NCI-H187 (cell line): ENCODE results near the gene KCNAB1.

Experiments used
- DNase-seq, 2 experiments: peaks; one replicate each; lab custom pipeline; 2025; lab: John Stamatoyannopoulos, UW

The KCNAB1 gene

GRCh38 chr3:156140001-156140595, 19.7 kb downstream of the KCNAB1 start:
- DNase-seq, result no peak

DNA sequence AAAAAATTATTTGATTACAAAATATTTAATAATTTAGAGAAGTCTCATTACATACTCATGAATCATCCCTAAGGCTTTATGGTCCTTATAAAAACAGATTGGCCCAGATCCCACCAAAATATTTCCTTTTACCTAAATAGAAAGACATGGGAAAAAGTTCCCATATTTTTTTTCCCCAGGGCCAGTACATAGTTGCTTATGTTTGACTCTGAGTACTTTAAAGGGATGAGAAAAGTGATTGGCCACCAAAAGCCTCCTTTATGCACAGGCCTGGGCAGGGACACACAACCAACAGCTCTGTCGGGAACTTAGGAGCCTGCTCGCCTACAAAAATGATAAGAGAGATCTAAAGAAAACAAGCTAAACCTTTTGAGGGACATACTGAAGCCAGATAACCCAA, 22.3 kb downstream of the KCNAB1 start:
- DNase-seq, result no peak

DNA sequence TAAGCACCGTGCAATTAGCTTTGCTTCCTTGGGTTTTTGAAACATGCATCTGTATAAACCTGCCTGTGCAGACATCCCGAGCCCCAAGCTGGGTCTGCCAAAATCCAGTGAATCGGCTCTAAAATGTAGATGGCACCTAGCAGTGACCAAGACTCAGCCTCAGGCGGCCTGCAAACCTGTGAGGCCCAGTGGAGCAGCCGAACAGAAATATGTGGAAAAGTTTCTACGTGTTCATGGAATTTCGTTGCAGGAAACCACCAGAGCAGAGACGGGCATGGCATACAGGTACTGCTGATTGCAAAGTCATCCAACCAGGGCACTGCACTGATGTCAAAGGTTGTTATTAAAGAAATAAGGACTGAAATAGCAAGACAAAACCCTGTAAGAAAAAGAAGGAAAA, 22.8 kb downstream of the KCNAB1 start:
- no peak for DNase-seq

DNA sequence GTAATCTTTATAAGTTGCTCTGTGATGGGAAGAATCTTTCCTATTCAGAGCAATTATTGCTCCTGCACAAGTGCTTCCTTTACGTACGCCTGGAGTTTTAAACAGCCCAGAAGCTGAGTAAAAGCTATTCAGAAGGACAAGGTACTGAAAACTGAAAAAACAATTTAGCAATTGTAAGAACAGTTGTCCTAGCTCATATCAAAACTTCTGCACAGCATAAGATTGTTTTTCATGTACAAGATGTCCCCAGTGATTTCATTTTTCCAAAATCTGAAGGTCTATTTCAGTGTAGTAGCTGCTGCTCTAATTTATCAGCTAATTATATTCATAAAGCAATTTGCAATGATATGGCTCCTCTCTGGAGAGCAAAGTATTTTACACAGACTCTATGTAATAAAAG, 23.7 kb downstream of the KCNAB1 start:
- DNase-seq, result no peak

DNA sequence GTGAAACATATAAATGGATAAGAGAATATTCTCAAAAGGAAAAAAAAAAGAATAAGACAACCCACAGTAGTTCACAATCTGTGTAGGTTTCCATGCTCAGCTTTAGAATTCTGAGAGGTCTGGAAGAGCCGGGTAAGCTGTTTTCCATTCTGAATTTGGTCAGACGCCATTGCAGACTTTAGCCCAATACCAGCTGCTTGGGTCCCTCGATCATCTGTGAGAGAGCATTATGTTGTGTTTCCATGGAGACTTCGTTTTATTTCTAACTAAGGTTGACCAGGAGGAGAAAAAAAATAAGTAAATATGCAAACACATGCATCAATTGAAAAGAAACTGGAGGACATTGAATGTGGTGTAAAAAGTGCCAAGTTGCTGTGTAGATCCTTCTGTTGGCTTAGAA, 25.5 kb downstream of the KCNAB1 start:
- DNase-seq, result no peak

DNA sequence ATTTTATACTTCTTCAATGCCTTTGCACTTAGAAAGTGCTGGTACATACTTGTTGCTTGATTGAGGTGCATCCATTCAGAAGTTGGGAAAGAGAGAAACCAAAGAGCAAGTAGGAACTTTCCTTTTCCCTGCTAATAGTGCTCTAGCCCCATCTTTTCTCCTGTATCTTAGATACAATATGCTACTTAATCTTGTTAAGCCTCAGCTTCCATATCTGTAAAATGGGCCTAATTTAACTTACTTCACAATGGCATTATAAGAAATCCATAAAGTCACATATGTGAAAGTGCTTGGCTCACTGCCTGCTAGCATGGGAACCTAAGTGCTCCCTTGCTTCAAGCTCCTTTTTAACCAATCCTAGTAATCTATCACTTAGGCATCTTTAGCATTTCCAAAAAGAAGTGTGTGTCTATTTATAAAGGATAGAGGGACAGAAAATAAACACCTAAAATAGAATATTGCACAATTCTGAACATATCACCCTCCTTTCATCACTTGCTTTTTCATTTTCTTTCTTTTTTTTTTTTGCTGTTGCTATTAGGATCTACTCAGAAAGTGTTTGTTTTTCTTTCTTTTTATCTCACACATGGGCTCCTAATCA, 28.1 kb downstream of the KCNAB1 start:
- DNase-seq, result no peak

DNA sequence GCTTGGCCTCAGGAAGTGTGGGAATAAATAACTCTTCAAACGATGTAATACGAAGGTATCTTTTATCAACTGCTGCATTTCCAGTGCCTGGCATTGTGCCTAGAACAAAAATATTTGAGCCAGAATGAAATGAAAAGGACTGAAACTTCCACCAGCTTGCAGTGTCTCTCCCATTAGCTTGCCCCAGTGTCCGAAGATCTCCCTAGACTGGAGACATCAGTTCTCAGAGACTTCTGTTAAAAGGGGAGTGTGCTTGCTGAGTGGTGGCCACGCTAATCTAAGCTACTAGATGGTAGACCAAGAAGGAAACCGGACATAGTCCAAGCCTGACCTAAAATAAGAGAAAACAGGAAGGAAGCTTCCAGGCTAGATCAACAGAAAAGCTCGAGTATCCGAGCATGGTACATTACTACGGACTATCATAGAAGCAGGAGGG, 28.6 kb downstream of the KCNAB1 start:
- DNase-seq, result no peak

- no peak for DNase-seq
These were observed 29.5 kb downstream of the KCNAB1 start for GRCh38 chr3:156149876-156150275.

GRCh38 chr3:156150434-156151066, 30.2 kb downstream of the KCNAB1 start:
- peak in 1 of 2 experiments; percentile 6 for DNase-seq

GRCh38 chr3:156151824-156152428, 31.5 kb downstream of the KCNAB1 start:
- peak; percentile 36 to 41 for DNase-seq

- no peak for DNase-seq
These were observed 38.4 kb downstream of the KCNAB1 start for GRCh38 chr3:156158656-156159295.

GRCh38 chr3:156160647-156161046, 40.3 kb downstream of the KCNAB1 start:
- peak in 1 of 2 experiments; percentile 10 for DNase-seq

GRCh38 chr3:156161172-156161571, 40.8 kb downstream of the KCNAB1 start:
- no peak for DNase-seq

DNA sequence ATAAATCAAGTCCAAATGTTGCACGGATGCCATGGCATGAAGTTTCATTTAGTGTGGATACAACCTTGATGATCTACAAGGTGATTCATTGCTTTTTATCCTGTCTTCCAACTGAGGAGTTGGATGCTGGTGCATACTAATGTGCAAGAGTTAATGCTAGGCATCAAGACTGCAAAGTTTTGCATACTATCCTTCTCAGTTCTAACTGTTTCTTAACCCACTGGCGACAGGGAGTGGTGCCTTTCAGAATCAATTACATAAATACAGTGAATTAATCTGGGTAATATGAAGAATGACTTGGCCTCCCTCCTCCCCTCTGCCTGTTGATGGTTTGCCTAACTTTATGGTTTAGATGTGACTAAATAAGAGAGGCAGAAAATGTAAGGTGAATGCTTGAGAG, 43.5 kb downstream of the KCNAB1 start:
- DNase-seq, result no peak

DNA sequence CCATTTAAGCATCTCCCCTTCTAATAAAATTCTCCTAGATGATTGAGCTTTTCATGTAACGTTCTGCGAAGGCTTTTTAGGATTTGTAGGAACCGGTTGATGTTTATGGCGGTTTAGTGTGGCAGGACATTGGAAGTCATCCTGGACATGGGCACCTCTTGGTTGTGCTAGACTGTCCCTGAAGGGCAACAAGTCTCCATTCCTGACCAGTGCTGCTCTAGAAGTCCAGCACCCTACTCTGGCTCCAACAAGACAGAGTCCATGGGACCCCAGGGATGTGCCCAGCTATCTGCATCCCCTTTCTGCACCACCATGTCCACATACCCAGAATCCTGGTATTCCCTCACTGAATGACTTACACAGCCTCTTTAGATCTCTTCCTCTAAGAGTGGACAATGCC, 46.4 kb downstream of the KCNAB1 start:
- DNase-seq, result no peak

GRCh38 chr3:156170571-156170970, 50.2 kb downstream of the KCNAB1 start:
- DNase-seq, result no peak

- no peak for DNase-seq
These were observed 51.2 kb downstream of the KCNAB1 start for GRCh38 chr3:156171281-156172267.

GRCh38 chr3:156172536-156172935, 52.2 kb downstream of the KCNAB1 start:
- no peak for DNase-seq

DNA sequence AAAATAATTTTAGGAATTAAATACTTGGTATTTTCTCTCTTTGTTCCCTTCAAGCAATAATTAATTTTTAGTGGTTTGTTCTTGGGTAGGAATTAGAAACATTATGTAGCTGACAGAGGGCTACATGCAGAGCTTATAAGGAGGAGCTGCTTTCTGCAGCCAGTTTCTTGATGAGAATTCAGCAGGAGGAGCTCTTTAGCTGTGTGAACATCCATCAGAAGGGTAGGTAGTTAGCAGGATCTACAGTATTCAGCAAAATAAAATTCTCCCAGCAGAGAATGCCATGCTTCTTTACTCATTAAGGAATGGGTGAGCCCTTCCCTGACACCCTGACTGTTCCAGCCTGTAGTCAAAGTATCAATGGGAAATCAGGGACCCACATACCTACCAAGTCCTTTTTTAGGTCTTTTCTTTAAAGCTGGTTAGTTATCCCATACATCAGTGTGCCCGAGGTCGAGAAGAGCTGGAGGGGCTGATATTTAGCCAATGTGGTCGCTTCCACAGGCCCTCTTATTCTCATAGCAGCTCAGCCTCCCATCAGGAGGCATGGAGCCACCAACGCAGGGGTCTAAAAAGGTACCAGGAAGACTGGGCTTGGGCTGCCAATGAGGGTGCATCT, 54.0 kb downstream of the KCNAB1 start:
- no peak for DNase-seq

GRCh38 chr3:156175570-156175969, 55.2 kb downstream of the KCNAB1 start:
- no peak for DNase-seq

DNA sequence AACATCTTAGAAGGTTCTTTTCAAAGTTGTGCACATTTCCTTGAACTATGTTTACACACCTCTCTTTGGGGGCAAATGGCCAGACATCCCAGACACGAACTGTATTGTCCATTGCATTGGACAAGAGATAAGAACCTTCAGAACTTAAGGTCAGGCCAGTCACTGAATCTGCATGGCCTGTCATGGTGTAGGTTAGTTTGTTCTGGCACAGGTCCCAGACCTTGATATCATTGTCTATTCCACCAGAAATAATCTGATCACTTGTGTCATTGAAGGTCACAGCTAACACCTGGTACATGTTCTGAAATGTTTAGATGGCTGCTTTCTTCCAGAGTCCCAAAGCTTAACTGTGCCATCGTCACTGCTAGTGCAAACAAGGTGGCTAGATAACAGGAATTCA, 55.7 kb downstream of the KCNAB1 start:
- DNase-seq, result no peak
